Skin of body (tissue), 2 donors: Measurements from ENCODE around the gene SMCP. TPM values are rescaled to one million over a fixed set of nuclear protein-coding genes. Genes with fewer than 3 reads are reported as not detected.

Experiments
- DNase-seq: peaks from one replicate; lab custom pipeline; 2025; lab: John Stamatoyannopoulos, UW
- total RNA-seq: library from RNA; depleted of rRNA; stranded (reverse); fragments of >200 nt; gene quantifications from one replicate; pipeline ENCODE4 v1.2.3, GENCODE V29; 2014

Gene SMCP
- total RNA-seq, 1 donor from 2014 or later: not detected

DNA sequence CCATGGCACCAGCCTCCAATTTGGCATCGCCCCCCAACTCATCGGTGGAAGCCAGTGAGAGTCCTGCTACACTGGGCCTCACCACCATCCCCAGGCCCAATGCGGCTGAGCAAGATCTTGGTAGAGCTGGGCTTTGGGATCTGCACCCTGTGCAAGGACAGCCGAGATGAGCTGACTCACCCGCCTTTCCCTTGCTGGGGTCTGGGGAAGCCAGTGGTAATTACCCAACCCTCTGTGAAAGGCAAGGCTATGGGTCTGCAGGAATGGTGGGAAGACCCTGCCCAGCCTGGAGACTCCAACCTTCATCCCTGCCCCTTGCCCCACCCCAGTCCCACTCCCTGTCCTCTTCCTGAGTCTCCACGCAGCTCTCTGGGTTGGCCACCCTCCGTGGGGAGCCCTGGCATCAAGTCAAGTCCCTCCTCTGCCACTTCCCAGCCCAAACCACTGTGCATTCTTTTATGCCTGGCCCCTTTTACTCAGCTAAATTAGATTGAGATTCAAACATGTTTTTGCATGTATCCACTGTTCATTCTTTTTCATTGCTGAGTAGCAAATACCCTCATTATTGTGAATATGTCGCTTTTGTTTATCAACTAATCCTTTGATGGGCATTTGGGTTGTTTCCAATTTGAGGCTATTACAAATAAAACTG lies 8.8 kb downstream of the SMCP start:
- no peak for DNase-seq

DNA sequence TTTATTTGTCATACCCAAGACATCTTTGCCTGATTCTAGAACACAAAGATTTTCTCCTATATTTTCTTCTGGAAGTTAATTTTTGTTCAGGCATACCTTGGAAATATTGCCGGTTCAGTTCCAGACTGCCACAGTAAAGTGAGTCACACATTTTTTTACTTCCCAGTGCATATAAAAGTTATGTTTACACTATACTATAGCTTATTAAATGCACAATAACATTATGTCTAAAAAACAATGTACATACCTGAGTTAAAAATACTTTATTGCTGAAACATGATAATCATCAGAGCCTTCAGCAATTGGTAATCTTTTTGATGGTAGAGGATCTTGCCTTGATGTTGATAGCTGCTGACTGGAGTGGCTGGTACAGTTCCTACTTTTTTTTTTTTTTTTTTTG lies 10.0 kb downstream of the SMCP start:
- no peak for DNase-seq

DNA sequence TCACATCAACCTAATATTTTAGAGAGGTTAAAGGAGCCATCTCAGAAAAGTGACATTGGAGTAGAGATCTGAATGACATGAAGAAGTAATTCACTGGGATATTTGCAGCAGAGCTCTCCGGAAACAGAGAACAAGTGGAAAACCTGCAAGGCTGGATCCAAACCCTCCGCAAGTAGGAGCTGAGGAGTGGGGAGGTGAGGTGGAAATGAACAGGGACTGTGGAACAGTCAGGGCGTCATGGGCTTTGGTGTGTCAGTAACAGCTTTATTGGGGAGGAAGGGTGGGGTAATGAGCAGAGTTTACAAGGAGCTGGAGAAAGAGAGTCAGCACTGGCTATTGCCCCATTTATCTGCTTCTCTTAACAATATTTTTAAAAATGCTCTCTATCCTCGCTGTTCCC lies 20.9 kb downstream of the SMCP start:
- no peak for DNase-seq

DNA sequence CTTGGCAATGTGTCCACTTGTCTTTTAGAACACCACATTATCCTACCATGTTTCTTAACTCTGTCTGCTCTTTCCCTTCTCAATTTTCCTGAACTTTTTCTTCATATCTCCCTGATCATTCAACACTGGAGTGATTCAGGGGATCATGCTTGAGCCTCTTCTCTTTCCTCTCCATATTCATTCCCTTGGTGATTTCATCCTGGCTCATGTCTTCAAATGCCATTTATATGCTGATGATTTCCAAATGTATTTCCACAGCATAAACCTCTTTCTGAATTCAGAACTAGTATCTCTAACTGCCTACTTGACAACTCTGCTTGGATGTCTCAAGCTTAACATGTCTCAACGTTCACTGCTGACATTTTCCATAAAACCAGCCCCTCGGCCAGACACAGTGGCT lies 21.8 kb downstream of the SMCP start:
- DNase-seq: no peak

DNA sequence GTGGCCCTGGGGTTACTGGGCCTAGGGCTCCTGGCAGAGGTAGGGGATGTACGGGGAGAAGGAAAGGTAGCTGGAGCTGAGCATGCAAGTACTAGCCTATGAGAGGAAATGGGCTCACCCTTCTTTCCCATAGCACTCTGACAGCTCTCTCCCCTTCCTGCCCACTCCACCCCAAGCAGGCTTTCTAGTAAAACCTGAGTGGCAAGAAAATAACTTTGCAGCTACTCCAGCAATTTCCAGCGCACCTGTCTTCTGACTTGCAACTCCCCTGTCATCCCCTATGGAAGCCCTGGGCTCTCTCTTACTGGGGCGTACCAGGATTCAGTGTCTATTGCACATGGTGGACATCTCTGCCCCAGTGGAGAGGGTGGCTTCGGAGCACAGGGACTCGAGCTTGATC lies 23.5 kb downstream of the SMCP start:
- no peak for DNase-seq

DNA sequence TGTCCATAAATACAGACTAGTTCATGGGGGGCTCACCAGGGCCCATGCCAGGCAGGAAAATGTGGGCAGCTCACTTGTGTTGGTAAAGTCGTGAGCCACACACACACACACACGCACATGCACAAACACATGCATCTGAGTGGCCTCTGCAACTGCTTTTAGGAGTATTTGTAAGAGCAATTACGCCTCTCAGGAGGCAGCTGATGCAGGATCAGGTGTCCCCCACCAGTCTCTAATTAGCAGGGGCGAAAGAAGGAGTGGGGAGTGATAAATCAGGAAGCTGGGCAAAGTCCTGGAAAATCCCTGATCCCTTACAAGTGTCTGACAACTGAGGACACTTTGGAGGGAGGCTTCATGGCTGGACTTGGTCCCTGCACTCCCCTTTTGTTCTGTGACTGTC lies 24.5 kb downstream of the SMCP start:
- DNase-seq: no peak

DNA sequence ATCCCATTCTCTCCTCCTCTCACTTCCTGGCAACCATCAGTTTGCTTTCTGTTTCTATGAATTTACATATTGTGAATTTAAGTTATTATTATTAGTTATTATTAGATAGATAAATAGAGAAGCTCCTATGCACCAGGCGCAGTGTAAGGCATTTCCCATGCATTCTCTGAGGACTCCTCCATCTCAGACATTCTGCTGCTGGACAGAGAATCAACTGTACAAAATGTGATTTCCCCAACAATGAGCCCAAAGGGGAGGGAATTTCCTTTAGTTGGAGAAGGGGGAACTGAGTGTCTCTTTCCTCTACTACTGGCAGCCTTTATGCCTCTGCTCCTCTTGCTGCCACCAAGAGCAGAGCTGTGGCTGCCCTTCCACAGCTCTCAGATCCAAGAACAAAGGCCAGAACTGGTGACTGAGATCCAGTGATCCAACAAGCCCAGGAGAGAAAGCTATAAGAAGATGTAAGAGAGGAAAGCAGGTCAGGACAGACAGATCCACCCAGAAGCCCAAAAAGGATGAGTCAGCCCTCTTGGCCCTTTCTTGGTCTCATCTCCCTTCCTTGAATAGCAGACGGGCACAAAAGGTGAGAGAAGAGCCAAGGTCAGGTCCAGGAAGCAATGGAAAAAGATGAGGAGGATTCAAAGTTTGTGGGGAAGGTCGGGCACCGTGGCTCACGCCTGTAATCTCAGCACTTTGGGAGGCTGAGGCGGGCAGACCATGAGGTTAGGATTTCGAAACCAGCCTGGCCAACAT lies 26.7 kb downstream of the SMCP start:
- DNase-seq: no peak

DNA sequence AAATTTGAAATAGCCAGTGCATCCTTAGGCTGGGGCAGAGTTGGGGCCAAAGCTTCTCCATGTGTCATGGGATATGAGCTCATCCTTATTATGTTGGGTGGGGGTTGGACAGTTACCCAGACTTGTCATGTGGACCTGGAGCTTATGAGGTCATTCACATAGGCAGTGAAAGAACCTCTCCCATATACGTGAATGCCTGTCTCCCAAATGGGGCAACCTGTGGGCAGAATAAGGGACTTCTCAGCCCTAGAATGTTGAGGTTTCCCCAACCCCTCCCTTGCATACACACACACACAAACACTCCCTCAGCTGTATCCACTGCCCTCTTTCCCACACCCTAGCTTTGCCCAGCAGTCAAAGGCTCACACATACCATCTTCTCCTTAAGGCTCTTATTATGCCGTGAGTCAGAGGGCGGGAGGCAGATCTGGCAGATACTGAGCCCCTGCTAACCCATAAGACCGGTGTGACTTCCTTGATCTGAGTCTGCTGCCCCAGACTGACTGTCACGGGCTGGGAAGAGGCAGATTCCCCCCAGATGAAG lies 28.0 kb downstream of the SMCP start:
- DNase-seq: no peak

DNA sequence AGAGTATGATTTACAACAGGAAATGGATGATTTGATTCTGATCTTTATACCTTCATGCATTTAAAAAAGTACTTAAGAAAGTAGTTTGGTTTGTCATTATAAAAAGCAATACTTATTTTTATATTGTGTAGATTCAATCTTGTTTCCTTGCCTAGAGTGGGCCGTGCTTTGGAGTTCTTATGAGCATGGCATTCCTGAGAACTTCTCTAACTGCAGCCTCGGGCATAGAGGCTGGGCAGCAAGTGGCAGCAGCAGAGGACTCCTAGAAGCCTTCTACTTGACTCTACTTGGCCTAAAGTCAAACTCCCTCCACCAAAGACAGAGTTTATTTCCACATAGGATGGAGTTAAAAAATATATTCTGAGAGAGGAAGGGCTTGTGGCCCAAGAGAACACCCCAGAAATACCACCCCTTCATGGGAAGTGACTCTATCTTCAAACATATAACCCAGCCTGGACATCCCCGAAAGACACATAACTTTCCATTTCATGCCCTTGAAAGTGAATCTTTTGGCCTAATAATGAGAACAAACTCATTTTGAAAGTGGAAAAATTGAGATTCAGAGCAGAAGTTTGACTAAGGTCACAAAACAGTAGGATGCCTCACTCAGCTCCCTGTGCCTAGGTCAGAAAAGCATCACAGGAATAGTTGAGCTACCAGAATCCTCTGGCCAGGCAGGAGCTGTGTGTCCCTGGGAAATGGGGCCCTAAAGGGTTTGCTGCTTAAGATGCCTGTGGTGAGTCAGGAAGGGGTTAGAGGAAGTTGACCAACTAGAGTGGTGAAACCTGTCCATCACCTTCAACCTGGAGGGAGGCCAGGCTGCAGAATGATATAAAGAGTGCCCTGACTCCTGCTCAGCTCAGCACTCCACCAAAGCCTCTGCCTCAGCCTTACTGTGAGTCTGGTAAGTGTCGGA lies 29.8 kb downstream of the SMCP start, which contains the start of gene IVL:
TSS of gene IVL (plus strand) at position 861 of the 916 bp plus-strand sequence. CDS start 1,252 bp downstream, outside the sequence.
- no peak for DNase-seq

DNA sequence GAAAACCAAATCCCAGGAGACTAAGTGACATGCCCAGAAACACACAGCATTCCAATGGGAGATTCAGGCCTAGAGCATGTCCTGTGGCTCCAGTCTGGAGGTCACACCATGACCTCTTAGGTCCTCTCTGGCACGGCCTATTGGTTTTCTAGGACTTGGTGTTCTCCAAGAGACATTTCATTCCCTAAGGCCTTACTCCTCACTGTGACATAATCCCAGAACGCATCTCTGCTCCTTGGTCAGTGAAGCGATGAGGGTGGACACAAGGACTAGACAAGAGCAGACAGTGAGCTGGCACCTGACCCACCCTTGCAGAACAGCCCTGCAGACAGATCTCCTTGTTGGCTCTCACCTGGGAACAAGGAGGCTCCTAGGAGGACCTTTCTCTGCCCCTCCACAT lies 31.1 kb downstream of the SMCP start:
- DNase-seq: no peak

DNA sequence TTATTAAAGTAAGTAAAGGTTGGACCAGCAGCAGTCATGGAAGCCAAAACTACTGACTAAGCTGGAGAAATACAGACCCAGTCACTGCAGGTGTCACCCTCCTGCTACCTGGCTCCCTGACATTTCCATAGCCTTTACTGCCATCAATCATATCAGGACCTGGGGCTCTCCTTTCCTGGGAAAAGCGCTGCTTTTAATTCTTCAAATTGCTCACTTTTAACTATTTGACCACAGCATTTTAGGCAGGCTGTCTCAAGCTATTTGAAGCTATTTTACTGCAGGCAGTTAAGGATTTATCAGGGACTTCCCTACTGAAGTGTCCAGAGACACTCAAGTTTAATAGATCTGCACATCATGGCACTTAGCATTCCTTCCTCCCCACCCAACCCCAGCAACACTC lies 34.3 kb downstream of the SMCP start:
- DNase-seq: no peak

DNA sequence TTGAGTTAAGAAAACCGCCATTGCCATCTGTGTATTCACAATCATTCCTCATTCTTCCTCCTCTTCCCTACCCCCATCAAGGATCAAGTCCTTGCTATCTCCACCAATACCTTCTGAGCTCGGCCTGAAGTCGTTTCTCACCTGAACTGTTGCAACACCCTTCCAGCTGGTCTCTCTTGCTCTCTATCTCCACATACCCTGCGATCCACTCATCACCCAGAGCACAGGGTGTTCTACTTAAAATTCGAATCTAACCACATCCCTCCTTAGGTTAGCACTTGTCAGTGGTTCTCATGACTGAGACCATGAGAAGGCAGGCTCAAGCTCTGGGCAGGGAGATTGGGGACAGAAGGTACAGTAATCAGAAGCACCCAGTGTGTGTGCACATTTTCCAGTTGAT lies 34.8 kb downstream of the SMCP start:
- no peak for DNase-seq

DNA sequence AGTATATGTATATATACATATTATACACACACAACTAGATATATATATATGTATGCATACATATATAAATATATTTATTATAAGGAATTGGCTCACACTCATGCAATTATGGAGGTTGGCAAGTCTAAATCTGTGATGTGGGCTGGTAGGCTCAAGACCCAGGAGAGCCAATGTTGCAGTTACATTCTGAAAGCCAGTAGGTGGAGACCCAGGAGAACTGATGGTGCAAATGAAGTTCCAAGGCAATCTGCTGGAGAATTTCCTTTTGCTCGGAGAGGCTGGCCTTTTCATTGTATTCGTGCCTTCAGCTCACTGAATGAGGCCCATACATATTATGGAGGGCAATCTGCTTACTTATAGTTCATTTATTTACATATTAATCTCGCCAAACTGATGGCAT lies 39.7 kb downstream of the SMCP start:
- no peak for DNase-seq

DNA sequence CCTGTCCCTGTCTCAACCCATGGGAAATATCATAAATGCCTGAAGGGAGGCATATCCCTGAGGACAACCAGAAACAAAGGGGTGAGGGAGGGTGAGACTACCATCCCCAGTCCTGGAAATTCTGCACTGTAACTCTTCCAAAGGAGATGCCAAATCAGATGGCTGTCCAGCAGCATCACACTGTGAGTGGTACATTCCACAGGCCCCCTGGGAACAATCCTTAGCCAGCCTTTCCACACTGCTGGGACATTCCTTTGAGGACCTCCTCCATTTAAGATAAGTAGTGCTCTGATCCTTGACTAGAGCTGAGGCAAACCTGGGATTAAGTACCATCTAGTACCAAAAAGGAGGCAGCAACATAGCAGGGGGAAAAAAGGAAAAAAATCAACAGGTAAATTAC lies 40.9 kb downstream of the SMCP start:
- DNase-seq: no peak

DNA sequence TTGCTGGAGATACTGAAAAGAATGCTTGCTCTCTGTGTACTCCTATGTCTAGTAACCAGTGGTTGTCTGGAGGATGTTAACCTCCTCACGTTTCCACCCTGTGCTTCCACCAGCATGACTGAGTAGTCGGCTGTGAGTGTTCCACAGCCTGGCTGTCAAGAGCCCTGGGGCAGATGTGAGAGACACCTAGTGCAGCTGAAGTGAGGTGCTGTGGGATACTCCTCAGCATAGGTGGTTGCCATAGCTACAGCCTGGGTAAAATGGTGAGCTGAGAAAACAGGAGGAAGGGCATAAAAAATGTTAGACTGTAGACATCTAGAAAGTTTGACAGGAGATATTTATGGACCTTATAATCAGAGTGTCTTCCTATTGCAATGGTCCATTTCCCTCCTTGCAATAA lies 46.1 kb downstream of the SMCP start:
- no peak for DNase-seq

DNA sequence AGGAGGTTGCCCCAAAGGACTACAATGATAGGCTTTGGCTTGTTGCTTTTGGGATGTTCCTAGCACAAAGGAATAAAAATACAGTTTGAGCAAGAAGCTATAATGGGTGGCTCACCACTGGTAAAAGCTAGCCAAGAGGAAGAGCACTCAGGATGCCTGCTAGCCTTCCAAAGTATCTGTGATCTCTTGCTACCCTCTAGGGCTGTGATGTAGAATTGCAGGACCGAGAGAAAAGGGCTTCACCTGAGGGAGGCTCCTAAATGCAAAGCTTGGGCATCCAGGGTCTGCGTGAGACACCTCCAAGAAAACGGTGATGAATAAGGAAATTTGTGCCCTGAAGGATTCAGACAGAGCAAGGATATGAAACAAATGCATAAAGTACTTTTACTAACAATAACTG lies 48.0 kb downstream of the SMCP start:
- no peak for DNase-seq

DNA sequence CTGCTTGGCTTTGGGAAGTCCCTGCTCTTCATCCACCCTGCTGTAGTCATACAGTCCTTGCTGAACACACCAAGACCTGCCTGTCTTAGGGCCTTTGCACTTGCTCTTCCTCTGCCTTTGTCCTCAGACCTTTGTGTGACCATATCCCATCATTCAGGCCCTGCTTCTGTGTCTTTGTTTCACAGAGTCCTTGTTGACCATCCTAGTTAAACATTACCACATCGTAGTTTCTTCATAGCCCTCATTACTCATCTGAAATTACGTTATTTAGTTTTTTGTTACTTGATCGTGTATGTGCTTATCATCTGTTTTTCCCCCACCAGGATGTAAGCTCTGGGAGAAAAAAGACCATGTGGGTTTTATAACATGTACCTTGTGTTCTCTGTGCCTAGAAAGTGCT lies 50.5 kb downstream of the SMCP start:
- DNase-seq: no peak

DNA sequence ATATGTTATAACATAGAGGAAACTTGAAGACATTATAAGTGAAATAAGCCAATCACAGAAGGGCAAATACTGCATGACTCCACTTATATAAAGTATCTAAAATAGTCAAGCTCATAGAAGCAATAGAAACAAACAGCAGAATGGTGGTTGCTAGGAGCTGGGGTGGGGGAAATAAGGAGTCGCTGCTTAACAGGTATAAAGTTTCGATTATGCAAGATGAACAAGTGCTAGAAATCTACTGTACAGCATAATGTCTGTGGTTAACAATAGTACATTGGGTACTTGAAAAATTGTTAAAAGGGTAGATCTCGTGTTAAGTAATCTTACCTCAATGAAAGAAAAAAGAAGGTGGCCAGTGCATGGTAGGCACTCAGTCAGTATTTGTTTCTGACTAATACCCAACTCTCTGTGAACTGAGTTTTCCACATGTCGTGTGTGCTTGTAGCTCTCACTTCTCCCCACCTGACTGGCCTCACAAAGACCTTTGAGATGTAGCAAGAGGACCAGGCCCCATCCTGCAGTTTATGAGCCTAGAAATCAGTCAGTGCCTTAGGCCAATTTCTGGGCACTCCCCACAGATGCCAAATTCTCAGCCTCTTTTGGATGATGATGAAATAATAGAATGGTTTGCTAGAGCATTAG lies 54.2 kb downstream of the SMCP start:
- DNase-seq: no peak

DNA sequence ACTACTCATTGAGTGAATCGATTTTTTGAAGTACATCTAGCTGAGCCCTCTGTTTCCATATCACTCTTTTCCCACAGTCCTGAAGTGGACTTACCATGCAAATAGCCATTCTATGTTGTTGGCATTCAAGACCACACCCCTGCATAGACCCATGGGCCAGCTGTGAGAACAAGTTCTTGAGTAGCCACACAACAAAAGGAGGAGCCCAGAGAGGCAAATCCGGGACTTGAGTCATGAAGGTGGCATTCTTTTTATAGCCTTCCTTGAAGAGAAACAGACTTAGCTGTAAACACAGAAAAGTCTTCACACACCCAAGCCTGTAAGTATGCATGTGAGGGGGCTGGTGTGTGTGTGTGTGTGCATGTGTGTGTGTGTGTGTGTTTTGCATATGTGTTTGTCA lies 55.1 kb downstream of the SMCP start:
- no peak for DNase-seq
